Measurements from ENCODE around the gene KLHL25.

The KLHL25 gene

GRCh38 chr15:85752491-85752961, 42.2 kb downstream of the KLHL25 start:
- no peak for TF ChIP-seq CTCF (IDR thresholded peaks at IDR 0.05; ENCODE audit: control insufficient read depth, extremely low read depth, insufficient read depth)
- H3K4me3 ChIP-seq (ENCODE audit: low read depth, low read length) = no peak overlapping the region
- DNase-seq (ENCODE audit: low read depth) = peak; percentile 14

GRCh38 chr15:85752124-85752475, 42.6 kb downstream of the KLHL25 start:
- DNase-seq (ENCODE audit: low read depth) = no peak
- no peak for TF ChIP-seq CTCF (IDR thresholded peaks at IDR 0.05; ENCODE audit: control insufficient read depth, extremely low read depth, insufficient read depth)
- no peak overlapping the region for H3K4me3 ChIP-seq (ENCODE audit: low read depth, low read length)

GRCh38 chr15:85751291-85752123, 43.2 kb downstream of the KLHL25 start:
- TF ChIP-seq CTCF (IDR thresholded peaks at IDR 0.05; ENCODE audit: control insufficient read depth, extremely low read depth, insufficient read depth) = no peak
- no peak overlapping the region for H3K4me3 ChIP-seq (ENCODE audit: low read depth, low read length)
- no peak for DNase-seq (ENCODE audit: low read depth)

- no peak overlapping the region for H3K4me3 ChIP-seq (ENCODE audit: low read depth, low read length)
- no peak for DNase-seq (ENCODE audit: low read depth)
- TF ChIP-seq CTCF (IDR thresholded peaks at IDR 0.05; ENCODE audit: control insufficient read depth, extremely low read depth, insufficient read depth) = no peak
Observed at GRCh38 chr15:85750319-85751290, 44.1 kb downstream of the KLHL25 start.

- no peak for TF ChIP-seq CTCF (IDR thresholded peaks at IDR 0.05; ENCODE audit: control insufficient read depth, extremely low read depth, insufficient read depth)
- no peak for DNase-seq (ENCODE audit: low read depth)
- no peak overlapping the region for H3K4me3 ChIP-seq (ENCODE audit: low read depth, low read length)
Observed at GRCh38 chr15:85749261-85750151, 45.2 kb downstream of the KLHL25 start.

GRCh38 chr15:85748729-85749128, 46.0 kb downstream of the KLHL25 start:
- no peak overlapping the region for H3K4me3 ChIP-seq (ENCODE audit: low read depth, low read length)
- no peak for DNase-seq (ENCODE audit: low read depth)
- no peak for TF ChIP-seq CTCF (IDR thresholded peaks at IDR 0.05; ENCODE audit: control insufficient read depth, extremely low read depth, insufficient read depth)
